ENCODE results near the gene TTC3.

TTC3 gene

DNA sequence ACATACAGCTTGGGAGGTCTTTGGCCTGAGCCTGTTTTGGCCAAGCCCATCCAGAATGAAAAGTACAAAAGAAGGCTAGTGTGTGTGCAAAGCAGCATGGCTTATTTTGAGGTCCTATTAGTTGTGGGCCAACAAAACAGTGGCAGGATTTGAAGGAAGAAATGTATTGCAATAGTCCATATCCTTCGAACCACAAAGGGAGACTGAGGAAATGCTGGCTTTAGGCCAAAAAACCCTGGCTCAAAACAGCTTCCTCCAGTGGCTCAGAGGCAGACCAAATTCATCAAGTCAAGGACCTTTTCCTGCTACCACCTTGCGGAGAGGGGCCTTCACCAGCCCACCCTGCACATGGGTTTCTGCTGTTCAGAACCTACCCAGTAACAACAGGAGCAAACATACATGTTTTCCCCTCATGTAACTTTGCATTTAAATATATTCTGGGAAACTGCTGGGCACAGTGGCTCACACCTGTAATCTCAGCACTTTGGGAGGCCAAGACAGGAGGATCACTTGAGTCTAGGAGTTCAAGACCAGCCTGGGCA lies 150.8 kb downstream of the TTC3 start:
- no peak for DNase-seq (ENCODE audit: low spot score)

DNA sequence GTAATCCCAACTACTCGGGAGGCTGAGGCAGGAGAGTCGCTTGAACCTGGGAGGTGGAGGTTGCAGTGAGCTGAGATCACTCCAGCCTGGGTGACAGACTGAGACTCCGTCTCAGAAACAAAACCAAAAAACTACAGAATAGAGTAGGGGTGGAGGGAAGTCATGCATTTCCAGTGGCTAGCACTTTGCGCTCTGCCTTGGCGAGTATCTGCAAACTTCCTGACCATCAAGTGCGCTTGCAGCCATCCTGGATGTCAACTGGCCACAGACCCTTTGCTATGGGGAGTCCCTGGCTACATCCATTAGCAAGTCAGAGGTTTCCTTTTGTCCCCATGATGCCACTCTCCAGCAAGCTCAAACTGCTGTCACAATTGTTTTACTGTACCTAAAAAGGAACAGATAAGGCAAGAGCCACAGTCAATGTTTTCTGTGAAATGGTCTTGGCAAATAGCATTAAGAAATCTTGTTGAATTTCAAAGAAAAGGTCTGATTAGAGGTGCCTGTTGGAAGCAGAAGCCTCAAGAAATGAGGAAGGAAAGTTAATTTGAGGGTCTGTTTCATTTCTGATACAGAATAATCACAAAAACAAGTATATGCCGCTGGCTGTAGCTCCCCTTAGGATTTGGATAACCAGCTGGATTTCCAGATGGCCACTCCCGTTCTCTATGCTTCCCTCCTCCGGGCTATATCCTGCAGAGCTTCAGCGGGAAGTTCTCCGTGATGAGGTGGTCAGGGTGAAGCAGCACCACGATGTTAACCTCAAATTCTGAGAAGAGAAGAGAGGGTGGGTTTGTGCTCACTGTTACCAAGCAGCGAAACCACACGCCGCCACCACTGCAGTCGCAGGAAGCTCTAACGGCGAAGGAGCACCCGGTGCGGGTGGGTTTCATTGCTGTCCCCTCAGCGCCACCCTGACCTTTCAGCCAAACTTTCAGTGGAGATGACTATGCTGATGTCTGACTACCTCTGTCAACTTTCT lies 152.1 kb downstream of the TTC3 start:
- DNase-seq (ENCODE audit: low spot score): no peak

DNA sequence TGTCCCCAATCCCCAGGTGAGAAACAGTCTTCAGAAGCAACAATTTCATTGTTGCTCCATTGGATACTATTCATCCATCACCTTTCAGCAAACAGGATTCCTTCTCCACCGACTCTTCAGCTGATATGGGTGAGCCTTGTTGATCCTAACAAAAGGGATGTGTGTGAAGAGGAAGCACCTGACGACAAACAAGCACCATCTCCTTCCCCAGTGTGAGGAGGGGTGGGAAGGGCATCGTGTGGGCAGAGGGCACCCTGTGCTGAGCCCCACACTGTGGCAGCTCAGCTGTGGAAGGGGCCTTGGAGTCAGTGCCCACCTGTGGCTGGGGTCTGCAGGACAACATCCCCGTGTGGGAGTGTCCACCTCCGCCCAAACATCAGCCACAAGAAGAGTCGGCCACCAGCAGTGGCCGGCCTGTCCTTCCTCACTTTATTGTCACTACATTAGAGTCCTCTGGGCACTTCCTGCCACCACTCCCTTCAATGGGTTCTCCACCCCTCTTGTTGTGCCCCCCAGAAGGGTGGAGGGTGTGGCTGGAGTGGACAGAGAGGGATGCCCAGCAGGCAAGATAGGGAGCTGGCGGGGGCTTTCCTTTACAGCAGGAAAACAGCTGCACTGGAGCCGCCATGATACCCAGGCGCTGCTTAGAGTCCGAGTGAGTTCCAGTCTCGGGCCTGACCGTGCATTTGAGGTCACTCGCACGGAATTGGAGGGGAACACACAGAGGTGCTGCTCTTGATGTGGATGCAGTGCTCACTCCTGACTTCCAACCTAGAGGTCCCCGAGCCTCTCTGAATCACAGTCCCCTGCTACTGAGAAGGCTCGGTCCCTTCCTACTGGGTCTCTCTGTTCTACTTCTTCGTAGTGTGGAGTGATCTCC lies 153.2 kb downstream of the TTC3 start:
- no peak for DNase-seq (ENCODE audit: low spot score)

DNA sequence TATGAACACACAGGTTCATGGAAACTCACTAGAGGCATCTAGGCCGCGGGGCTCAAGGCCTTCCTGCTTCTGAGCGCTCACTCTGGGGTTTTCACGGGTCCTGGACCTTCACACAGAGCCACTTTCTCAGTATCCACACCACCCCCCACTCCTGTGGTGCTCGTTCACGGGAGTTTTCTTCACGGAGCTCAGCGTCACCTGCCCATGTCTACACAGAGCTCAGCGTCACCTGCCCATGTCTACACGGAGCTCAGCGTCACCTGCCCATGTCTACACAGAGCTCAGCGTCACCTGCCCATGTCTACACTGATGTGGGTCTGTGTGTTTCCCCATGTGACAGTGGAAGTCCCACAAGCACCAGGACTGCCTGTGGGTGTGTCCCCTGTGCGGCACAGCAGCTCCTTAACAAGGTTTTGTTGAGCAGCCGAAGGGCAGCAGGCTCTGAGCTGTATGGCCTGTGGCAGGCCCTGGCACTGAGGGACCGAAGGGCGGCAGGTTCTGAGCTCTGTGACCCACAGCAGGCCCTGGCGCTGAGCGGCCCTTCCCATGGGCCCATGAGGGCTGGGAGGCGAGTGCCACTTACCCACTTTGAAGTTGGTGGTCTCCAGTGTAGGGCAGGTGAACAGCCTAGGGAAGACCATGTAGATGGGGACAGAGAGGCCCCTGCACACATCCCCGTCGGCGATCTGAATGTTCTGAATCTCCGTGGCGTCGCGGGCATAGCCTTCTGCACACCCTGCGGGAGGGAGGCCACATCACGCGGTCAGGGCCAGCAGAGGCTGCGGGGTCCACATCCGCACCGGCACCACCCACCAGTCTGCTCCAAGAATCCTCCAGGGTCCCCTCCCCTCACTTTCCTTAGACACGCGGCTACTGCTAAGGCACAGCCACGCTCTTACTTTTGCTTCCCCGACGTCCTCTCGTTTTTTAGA lies 154.3 kb downstream of the TTC3 start:
- DNase-seq (ENCODE audit: low spot score): no peak

DNA sequence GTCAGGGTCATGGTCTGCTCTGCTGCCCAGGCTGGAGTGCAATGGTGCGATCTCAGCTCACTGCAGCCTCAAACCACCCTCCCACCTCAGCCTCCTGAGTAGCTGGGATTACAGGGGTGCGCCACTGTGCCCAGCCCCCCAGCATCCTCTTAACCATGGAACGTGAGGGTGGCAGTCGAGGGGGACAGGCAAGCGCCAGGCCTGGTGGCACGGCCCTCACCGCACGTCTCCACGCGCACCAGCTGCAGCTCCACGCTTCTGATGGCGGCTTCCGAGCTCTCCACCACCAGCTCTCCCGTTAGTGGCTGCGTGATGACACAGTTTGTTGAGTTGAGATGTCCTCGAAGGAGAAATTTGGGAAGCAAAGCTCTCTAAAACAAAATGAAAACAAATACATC lies 154.9 kb downstream of the TTC3 start:
- no peak for DNase-seq (ENCODE audit: low spot score)

DNA sequence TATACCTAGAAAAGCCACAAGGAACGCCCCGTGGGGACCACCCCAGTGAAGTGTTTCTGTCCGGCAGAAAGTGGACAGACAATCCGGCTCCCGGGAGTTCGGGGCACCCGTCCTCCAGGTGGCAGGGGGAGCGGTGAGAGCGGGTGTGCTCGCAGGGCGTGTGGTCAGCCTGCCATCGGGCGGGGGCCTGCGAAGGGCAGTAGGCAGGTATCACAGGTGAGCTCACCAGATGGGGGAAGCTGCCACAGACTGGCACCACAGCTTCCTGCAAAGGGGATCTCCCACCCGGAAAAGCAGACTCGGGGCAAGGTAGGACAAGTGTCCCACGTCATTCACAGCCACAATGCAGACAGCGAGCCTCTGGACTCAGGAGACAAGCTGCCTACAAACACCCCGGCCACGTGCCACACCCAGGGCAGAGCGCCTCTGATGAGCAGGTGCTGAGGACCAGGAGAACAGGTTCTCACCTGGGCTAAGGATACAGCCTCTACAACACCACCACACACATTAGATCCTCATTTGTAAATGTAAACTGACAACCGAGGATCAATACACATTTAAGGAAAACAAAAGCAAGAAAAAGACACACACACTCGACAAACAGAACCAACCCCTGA lies 157.7 kb downstream of the TTC3 start:
- no peak for DNase-seq (ENCODE audit: low spot score)

DNA sequence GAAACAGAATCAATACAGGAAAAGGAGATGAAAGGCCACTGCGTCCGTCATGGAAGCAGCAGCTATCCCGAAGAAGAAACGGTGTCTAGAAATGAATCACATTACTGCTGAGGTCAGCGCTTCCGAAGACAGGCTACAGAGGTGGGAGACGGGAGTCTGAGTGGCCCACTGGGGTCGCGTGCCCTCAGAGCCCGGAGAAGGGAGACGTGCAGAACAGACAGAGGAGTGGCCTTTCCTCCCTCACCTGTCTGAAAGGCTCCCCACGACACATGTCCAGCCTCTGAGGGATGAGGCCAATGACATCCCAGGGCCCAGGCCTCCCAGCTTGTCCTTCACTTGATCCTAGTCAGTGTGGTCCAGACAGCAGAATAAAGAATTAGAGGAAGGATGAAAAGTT lies 158.2 kb downstream of the TTC3 start:
- DNase-seq (ENCODE audit: low spot score): no peak

DNA sequence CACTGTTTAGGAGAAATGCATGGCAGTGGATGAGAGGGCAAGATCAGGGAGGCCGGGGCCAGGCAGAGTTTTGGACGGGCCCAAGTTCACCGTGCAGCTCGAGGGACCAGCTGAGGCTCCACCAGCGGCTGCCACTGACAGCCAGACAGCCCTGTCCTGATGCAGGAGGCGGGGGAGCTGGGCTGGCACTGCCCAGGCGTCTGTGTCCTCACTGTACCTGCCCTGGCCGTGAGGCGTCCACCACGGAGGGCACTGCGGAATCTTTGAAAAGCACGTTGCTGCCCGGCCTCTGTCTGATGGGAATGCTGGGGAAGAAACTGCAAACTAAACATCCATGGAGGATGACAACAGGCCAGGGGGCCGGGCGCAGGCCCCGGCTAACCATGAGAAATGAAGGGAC lies 158.6 kb downstream of the TTC3 start:
- DNase-seq (ENCODE audit: low spot score): no peak

DNA sequence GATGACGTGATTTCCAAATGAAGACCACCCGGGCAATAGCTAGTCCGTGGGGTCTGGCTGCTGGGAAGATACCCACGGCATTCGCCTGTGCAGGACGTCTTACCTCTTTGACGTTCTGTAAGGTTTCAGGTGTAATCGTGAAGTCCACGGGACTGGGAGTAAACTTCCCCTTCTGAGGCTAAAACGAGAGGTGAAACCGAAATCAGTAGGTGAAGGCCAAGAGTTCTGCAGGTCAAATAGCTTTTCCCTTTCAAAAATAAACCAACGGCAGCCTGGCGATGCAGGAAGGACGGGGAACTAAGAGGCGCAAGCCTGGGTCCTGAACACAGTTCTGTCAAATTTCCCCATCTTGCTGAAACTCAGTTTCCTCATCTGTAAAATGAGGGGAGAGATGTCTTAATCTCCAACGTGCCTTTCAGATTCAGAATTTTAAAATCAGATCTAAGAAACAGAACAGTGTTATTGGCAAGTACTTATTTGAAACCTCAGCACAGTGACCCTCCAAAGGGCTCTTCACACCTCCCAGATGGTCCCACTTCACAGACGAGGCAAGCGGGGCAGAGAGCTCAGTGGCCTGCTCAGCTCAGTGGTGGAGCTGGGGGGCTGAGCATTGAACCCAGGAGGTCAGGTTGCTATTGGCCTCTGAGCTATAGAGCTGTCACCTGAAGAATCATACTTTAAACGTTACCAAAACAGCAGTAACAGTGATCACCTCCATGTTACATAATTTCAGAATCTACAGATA lies 159.4 kb downstream of the TTC3 start:
- no peak for DNase-seq (ENCODE audit: low spot score)

DNA sequence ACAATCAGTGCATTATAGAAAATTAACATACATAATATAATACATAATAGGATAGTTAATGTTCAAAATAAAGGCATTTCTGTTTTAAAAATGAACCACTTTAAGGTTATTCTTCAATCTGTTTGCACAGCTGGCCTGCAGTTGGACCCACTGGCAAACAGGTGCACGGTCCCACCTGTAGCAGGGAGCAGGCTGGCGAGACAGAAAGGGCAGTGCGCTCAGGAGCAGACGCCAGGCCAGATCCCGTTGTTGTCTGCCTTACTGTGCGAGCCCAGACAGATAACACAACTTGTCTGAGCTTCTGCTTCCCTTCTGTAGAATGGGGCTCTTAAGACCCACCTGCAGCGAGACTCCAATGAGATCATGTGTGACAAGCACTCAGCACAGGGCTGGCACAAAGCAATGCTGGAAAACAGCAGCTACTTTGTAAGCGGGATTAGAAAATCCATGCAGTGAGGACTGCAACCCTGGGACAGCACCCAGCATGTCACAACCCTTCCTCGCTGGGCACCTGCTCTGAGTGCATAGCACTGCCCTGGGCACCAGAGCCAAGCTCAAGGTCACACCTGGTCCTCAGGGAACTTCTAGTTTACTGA lies 160.6 kb downstream of the TTC3 start:
- DNase-seq (ENCODE audit: low spot score): no peak

DNA sequence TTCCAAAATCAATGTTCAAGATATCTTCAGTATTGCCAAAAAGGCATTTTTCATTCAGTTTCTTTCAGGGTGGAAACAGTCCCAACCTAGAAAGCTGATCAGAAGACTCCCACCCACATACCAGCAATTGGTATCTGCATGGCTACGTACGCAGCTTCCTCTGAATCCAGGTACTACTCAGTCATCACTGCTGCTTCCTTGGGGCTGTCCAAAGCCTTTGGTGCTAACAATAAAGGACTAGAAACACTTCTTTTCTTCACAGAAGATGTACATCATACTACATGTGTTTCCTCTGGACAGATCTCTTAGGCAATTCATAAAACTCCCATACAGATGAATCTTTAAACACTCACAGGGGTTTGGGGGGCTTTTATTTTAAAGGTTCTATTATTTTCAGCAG lies 164.3 kb downstream of the TTC3 start:
- no peak for DNase-seq (ENCODE audit: low spot score)

DNA sequence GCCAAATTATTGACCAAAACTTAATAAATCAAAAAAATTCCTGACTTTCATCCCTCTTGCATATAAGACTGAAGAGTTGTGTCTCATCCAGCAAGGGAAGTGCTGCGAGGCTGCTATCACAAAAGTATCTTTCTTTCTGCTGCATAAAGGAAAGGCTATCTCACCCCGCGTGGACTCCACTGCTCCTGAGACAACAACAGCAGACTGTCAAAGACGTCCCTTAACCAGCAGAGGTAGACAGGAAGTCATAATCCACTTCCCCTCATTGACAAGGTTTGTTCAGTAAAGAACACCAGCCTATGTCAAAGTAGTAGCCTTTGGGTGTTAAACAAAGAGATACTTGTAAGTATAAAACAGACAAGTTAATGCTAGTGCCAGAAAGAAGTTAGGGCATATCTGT lies 164.7 kb downstream of the TTC3 start:
- no peak for DNase-seq (ENCODE audit: low spot score)

DNA sequence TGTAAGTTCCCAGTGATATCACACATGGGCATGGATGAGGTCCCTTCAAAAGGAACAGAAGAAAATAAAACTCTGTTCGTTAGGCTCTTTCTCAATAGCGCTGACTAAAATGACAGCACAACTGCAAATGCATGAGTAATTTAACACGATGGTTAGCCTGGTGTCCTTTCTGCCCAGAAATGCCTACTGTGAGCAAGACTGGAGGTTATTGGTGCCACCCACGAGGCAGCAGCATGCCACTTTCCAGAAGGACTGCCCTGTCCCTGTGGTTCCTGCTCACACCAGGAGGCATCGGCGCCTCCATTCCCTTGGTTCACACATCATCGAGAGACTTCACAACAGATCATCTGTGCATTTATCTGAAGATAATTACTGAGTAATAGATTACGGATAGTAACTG lies 167.9 kb downstream of the TTC3 start:
- no peak for DNase-seq (ENCODE audit: low spot score)

DNA sequence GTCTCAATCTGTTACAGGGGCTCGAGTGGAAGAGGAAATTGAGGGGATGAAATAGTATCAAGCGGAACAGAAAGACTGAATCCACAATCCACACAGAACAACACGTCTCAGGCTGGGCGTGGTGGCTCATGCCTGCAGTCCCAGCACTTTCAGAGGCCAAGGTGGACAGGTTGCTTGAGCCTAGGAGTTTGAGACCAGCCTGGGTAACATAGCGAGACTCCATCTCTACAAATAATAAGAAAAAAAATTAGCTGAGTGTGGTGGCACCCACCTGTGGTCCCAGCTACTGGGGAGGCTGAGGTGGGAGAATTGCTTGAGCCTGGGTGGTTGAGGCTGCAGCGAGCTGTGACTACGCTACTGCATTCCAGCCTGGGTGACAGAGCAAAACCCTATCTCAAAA lies 168.4 kb downstream of the TTC3 start:
- DNase-seq (ENCODE audit: low spot score): no peak

DNA sequence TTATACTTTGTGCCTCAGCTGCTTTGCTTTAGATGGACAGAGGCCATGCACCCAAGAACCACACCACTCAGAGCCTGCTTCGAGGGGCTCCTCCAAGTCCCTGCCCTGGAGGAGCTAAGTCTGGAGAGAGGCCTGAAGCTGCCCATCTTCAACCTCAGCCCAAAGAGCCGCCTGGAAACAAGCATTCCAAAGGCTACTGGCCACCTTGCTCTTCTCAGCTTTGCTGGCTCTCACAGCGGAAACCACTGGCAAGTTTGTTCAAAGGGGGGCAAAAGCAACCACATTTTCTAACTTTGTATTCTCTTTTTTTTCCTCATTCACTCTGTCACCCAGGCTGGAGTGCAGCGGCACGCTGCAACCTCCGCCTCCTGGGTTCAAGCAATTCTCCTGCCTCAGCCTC lies 170.9 kb downstream of the TTC3 start:
- DNase-seq (ENCODE audit: low spot score): no peak

DNA sequence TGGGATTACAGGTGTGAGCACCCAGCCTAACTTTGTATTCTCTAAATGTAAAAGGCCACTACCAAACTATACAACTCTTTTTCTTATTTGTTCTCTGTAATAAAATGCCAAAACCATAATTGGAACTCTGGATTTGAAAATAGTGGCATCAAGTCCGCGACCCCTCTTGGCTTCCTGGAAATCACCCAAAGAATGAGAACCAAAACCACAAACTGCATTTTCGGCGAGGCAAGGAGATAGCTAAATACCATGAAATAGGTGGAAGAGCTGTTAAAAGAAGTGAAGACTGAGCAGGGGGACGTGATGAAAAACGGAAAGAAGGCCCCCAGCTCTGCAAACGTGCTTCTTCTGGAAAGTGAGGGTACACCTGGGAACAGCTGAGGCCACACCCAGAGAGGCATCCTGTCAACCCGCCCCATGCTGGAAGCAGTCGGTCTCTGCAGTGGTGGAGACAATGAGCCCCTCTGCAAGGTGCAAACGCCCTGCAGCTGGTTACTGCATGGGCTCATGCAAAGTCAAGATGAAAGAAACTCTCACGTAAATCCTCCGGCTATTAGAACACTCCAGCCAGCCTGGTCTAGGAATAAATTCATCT lies 171.5 kb downstream of the TTC3 start:
- DNase-seq (ENCODE audit: low spot score): no peak

DNA sequence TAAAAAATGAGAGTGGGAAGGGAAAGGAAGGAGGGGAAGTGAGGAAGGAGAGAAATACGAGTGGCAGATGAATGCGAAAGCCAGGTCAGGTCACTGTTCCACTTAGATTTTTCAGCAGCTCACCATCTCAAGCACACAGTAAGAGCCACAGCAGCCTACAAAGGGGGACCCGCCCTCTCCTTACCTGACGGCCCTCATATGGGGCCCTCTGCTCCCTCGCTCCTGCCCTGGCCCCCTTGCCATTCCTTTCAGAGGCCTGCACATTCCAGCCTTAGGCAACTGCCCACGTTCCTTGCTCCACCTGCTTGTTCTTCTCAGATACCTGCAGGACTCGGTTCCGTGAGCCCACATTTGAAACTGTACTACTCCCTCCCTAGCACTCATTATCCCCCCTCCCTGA lies 172.1 kb downstream of the TTC3 start:
- DNase-seq (ENCODE audit: low spot score): no peak

DNA sequence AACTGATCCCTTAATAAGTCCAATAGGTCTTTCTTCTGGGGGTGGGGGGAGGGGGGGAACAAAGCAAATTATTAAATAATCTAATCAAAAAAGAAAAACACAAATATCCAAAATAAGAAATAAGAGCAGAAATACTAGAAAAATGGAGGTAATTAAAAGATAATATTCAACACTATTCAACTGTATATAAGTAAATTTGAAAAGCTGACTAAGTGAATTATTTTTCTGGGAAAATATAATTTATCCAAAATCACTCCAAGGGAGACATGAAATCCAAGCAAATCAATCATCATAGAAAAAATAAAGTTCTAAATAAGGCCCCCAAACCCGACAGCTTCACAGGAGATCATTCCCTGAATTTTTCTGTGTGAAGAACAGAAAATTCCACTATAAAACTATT lies 175.2 kb downstream of the TTC3 start:
- DNase-seq (ENCODE audit: low spot score): no peak

DNA sequence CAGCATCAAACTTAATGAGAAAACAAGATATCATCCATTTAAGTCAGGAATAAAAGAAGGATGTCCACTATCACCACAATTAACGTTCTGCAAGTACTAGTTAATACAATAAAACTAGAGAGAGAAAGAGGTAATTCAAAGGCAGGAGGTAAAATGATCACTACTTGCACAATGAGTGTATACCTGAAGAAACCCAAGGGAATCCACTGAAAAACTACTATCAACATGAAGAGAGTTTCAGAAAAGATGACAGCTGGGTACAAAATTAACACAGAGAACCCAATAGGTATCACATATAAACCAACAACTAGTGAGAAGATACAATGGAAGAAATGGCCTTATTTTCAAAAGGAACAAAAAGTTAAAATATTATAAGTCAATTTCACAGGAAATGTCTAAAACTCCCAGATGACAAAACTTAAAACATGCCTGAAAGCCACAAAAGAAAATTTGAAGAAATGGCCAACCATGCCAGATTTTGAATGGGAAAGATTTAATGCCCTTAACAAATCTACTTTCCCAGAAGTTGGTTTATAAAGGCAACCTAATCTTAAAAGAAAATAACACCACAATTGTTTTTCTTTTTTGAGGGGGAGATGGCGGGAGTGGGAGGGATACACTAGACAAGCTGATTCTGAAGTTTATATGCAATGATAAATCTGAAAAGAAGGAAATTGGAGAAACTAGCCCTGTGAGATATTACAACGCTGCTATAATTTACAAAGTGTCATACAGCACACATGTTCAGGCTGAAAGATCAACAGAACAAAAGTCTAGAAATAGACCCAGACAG lies 176.3 kb downstream of the TTC3 start:
- no peak for DNase-seq (ENCODE audit: low spot score)
